Measurements from ENCODE around the gene DLG1.
"Not testable (repeated sequence)": the region's sequence is repeated elsewhere in the genome, so short reads cannot be mapped to it uniquely, and the experiment has no call there.

DLG1 gene

GRCh38 chr3:197285557-197285956 is 12.9 kb downstream of the DLG1 start:
- TF ChIP-seq CTCF (IDR thresholded peaks at IDR 0.05; ENCODE audit: borderline replicate concordance, control extremely low read depth, extremely low read depth, insufficient read depth, missing control alignments) = no peak
- in situ Hi-C loops (cut with MboI; ENCODE audit: low sequenced_read_pairs, unreplicated experiment) = no loop called here
- no peak for DNase-seq (ENCODE audit: low spot score)

GRCh38 chr3:197283045-197283444 is 15.4 kb downstream of the DLG1 start:
- DNase-seq (ENCODE audit: low spot score) = no peak
- in situ Hi-C loops (cut with MboI; ENCODE audit: low sequenced_read_pairs, unreplicated experiment) = no loop called here
- TF ChIP-seq CTCF (IDR thresholded peaks at IDR 0.05; ENCODE audit: borderline replicate concordance, control extremely low read depth, extremely low read depth, insufficient read depth, missing control alignments) = no peak

- no peak for DNase-seq (ENCODE audit: low spot score)
- in situ Hi-C loops (cut with MboI; ENCODE audit: low sequenced_read_pairs, unreplicated experiment) = no loop called here
Measured at GRCh38 chr3:197281849-197282248, 16.6 kb downstream of the DLG1 start.

GRCh38 chr3:197280156-197280555 is 18.3 kb downstream of the DLG1 start:
- no peak for TF ChIP-seq CTCF (IDR thresholded peaks at IDR 0.05; ENCODE audit: borderline replicate concordance, control extremely low read depth, extremely low read depth, insufficient read depth, missing control alignments)
- in situ Hi-C loops (cut with MboI; ENCODE audit: low sequenced_read_pairs, unreplicated experiment) = no loop called here
- no peak for DNase-seq (ENCODE audit: low spot score)

More at GRCh38 chr3:197281849-197282248, 16.6 kb downstream of the DLG1 start:
- TF ChIP-seq CTCF (IDR thresholded peaks at IDR 0.05; ENCODE audit: borderline replicate concordance, control extremely low read depth, extremely low read depth, insufficient read depth, missing control alignments) = no peak

- in situ Hi-C loops (cut with MboI; ENCODE audit: low sequenced_read_pairs, unreplicated experiment) = no loop called here
- DNase-seq (ENCODE audit: low spot score) = no peak
- no peak for TF ChIP-seq CTCF (IDR thresholded peaks at IDR 0.05; ENCODE audit: borderline replicate concordance, control extremely low read depth, extremely low read depth, insufficient read depth, missing control alignments)
Measured at GRCh38 chr3:197278933-197279332, 19.5 kb downstream of the DLG1 start.

- in situ Hi-C loops (cut with MboI; ENCODE audit: low sequenced_read_pairs, unreplicated experiment); DNase-seq (ENCODE audit: low spot score): not testable (repeated sequence)
Measured at GRCh38 chr3:197276808-197277207, 21.6 kb downstream of the DLG1 start.

- no peak for DNase-seq (ENCODE audit: low spot score)
- in situ Hi-C loops (cut with MboI; ENCODE audit: low sequenced_read_pairs, unreplicated experiment) = loop anchor here (25.0 kb wide), 1 partner anchor 242 kb away; no protein-coding TSS in a partner anchor
- TF ChIP-seq CTCF (IDR thresholded peaks at IDR 0.05; ENCODE audit: borderline replicate concordance, control extremely low read depth, extremely low read depth, insufficient read depth, missing control alignments) = no peak
Measured at GRCh38 chr3:197270558-197271317, 27.7 kb downstream of the DLG1 start.

Data from GM13976 (cell line).